ENCODE measurements around the gene PNO1.
"Not testable (repeated sequence)": the region's sequence is repeated elsewhere in the genome, so short reads cannot be mapped to it uniquely, and the experiment has no call there.

Gene PNO1

GRCh38 chr2:68158134-68158447 lies 403 bp downstream of the PNO1 start:
- DNase-seq = no peak

DNA sequence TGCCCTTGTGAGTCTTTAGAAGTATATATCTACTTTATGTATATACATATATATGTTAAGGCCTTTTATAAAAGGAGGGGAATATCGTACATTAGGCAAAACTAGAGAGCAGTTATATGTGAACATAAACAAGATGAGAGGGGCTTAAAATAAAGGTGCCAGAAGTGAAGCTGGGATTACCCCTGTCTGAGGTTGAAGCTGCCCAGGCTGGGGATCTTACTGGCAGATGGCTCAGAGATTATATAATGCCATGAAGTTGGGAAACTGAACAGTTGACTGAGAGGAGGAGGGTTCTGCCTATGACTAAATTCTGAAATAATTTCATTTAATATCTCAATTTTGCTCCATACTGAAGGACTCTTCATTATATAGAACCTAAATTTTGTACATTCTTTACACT lies 6.0 kb downstream of the PNO1 start:
- DNase-seq = no peak

GRCh38 chr2:68167186-68167585 lies 9.5 kb downstream of the PNO1 start:
- no peak for DNase-seq

GRCh38 chr2:68169308-68169707 lies 11.6 kb downstream of the PNO1 start:
- no peak for DNase-seq

DNA sequence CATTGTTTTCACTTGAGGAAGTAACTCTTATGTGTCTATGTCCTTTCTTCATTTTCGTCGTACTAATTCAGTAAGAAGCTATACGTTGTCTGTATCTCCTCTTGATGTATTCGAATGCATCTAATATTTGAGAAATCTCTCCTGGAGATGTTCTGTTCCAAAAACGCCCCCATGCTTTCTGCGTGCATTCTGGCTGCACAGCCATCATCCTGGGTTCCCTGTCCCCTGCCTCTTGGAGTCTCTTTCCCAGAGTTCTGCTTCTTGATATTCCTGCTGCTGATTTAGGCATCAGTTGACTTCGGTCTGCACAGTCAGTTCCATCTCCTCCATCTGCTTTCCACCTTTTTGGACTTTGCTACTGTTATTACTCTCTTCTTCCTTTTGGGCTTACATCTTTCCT lies 13.5 kb downstream of the PNO1 start:
- no peak for DNase-seq

GRCh38 chr2:68171684-68172083 lies 14.0 kb downstream of the PNO1 start:
- no peak for DNase-seq

GRCh38 chr2:68172521-68172920 lies 14.8 kb downstream of the PNO1 start:
- no peak for DNase-seq

DNA sequence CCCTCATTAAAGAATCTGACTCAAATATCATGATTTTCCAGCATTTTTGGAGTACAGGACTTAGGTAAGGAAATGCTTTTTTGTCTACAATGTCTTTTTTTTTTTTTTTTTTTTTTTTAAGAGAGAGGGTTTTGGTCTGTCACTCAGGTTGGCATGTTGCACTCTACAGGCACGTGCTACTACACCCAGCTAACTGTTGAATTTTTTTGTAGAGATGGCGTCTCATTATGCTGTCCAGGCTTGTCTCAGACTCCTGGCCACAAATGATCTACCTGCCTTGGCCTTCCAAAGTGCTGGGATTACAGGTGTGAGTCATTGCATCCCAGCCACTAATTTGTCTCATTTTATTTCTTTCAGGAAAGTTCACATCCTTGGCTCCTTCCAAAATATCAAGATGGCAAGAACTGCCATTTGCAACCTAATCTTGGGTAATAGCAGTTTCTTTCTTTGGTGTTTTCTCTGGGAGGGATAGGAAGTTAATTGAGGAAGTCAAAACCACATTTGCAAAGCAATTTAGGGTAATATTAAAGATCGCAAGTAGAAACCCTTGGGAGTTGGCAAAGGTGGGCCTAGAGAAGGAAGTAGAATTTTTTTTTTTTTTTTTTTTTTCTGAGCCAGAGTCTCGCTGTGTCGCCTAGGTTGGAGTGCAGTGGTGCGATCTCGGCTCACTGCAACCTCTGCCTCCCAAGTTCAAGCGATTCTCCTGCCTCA lies 15.5 kb downstream of the PNO1 start:
- no peak for DNase-seq

- DNase-seq = not testable (repeated sequence)
These were observed 17.5 kb downstream of the PNO1 start for GRCh38 chr2:68175210-68175609.

DNA sequence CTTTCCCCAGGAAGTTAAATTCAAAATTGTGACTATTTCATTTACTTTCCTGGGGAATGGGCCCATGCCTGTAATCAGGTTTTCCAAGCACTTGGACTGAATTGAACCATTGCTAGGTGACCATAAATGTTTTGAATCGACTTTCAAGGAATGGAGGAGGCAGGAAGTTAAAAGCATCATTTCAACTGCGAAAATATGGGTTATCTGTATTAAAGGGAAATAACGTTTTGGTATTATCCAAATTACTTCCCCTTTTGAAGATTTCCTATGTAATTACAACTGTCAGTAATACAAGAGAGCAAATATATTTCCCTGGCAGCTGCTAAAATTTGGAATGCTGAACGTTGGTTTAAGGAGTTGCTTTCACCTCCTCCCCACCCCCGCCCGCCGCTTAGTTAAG lies 19.0 kb downstream of the PNO1 start:
- DNase-seq = no peak

DNA sequence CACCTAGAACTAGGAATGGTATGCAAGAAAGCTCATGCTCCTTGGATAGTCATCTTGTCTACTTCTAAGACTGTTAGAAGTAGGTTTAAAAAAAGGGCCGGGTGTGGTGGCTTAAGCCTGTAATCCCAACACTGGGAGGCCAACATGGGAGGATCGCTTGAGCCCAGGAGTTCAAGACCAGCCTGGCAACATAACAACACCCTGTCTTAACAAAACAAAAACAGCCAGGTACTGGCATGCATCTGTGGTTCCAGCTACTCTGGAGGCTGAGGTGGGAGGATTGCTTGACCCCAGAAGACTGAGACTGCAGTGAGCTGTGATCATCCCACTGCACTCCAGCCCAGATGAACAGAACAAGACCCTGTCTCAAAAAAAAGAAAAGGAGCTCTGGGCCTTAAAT lies 19.9 kb downstream of the PNO1 start:
- no peak for DNase-seq

DNA sequence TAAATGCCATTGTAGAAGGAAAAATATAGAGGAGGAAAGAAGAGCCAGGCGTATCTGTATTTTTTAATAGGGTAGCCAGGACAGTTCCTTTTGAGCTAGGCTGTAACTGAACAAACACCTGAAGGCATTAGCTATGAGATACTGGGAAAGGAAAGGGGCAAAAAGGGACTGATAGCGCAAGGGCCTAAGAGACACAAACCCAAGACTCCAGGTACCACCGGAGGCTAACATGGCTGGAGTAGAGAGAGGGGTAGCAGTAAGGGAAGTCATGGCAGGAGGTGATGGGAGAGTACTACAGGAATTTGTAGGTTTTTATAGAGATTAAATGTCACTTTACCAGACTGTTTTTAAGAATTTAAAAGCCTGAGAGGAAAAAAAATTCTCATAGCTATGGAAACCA lies 20.7 kb downstream of the PNO1 start:
- no peak for DNase-seq

DNA sequence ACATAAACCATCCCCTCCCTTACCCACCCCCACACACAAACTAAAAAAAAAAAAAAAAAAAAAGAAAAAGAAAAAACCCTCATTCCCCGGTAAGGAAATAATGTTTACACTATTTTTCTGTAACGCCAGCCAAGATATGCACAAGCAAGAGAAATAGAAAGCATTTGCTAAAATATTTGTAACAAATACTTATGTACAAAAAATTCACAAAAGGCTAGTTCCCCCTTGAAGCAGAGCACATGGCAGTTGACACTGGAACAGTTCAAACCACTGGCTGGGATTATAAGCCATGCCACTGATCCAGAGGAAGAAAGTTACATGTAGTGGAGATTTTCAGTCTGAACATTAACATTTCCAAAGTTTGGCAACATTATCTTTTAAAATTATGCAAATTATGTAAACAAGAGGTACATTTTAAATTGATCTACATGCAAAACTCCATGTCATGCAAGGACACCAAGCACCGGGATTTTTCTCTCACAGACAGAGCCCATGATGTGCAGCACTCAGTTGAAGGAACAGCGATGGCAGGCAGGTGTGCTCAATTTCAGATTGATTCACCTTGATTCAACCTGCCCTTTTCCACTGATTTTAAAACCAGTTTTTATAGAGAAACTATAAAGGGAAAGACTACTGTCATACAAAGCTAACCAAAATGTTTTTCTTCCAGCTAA lies 21.4 kb downstream of the PNO1 start:
- DNase-seq = no peak

GRCh38 chr2:68182902-68183301 lies 25.2 kb downstream of the PNO1 start:
- DNase-seq = no peak

- no peak for DNase-seq
These were observed 28.0 kb downstream of the PNO1 start for GRCh38 chr2:68185541-68186164.

- no peak for DNase-seq
These were observed 29.6 kb downstream of the PNO1 start for GRCh38 chr2:68187329-68187728.

GRCh38 chr2:68188831-68189230 lies 31.1 kb downstream of the PNO1 start:
- no peak for DNase-seq

GRCh38 chr2:68189991-68190784 lies 32.5 kb downstream of the PNO1 start:
- DNase-seq = no peak

GRCh38 chr2:68190991-68191731 lies 33.5 kb downstream of the PNO1 start:
- DNase-seq = no peak

DNA sequence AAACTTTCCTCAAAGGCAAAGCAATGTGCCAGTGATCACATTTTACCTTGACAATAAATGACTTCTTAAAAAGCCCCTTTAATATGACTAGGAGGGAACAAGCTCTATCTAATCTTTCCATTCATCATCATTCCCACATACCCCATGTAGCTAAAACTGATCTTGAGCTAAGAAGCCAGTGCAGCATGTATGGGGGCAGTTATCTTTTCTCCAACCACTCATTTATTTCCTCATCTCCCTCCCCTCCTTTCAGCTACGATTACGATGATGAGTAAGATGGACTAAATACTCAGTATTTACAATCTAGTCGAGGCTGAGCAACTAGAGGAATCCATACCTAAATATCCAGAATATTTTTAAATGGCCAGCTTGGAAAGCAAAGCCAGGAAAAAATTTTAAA lies 35.5 kb downstream of the PNO1 start:
- DNase-seq = no peak

DNA sequence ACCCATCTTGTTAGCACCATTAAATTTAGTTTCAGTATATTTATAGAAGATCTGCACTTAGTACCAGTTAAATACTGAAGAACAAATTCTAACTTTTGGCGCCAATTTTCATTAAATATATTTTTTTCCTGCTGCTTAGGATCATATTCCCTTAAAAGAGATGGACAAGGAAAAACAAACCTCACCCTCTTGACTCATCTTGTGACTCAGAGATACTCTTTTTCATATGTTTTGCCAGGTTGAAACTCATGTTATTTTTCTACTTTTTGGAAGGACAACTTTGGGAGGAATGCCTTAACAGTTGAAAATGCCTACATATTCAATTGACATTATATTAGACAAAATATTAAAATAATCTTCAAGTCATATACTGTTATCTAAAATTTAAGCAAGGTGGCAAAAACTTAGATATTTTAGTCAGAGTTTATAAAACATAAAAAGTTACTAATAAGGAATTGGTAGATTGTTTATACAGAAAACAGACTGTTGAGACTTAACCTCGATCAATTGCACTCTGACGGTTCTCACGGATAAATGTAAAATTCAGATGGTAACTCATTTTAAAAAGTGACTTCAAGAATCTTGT lies 36.2 kb downstream of the PNO1 start:
- DNase-seq = no peak

GRCh38 chr2:68195096-68195495 lies 37.4 kb downstream of the PNO1 start:
- no peak for DNase-seq
